Neural progenitor cell (in vitro differentiated cells): Measurements from ENCODE around the gene PARD3B. TPM values are rescaled to one million over a fixed set of nuclear protein-coding genes. Genes with fewer than 3 reads are reported as not detected.

Experiments
- DNase-seq: peaks from one replicate; pipeline ENCODE4 v3.0.0-alpha.2; 2016; ENCODE audit warnings: low spot score
- H2AFZ ChIP-seq: fragments of 200-600 bp; sonication (generic); replicated peaks from 2 replicates; pipeline ENCODE4 v1.6.1; 2016; ENCODE audit warnings: antibody characterized with exemption
- H3F3A ChIP-seq: fragments of 200-600 bp; sonication (generic); 2 replicates; pipeline ENCODE4 v1.6.1; 2016; ENCODE audit warnings: antibody characterized with exemption, low read depth
- H3K27ac ChIP-seq: fragments of 200-600 bp; sonication (generic); 2 replicates; pipeline ENCODE4 v1.5.1; 2016; ENCODE audit warnings: mild to moderate bottlenecking
- H3K27me3 ChIP-seq: fragments of 200-600 bp; sonication (generic); 2 replicates; pipeline ENCODE4 v1.6.1; 2016; ENCODE audit warnings: mild to moderate bottlenecking, moderate library complexity
- H3K36me3 ChIP-seq: fragments of 200-600 bp; sonication (generic); 2 replicates; pipeline ENCODE4 v1.5.1; 2016
- H3K4me1 ChIP-seq: fragments of 200-600 bp; sonication (generic); 2 replicates; pipeline ENCODE4 v1.6.1; 2016; ENCODE audit warnings: mixed run types
- H3K4me2 ChIP-seq: fragments of 200-600 bp; sonication (generic); 2 replicates; pipeline ENCODE4 v1.6.1; 2016
- H3K4me3 ChIP-seq: fragments of 200-600 bp; sonication (generic); 2 replicates; pipeline ENCODE4 v1.5.1; 2016
- H3K79me2 ChIP-seq: fragments of 200-600 bp; sonication (generic); 2 replicates; pipeline ENCODE4 v1.6.1; 2016; ENCODE audit warnings: low read depth
- H3K9ac ChIP-seq: fragments of 200-600 bp; sonication (generic); 2 replicates; pipeline ENCODE4 v1.6.1; 2016
- H3K9me3 ChIP-seq: fragments of 200-600 bp; sonication (generic); 2 replicates; pipeline ENCODE4 v1.5.1; 2016; ENCODE audit warnings: low read depth
- H4K20me1 ChIP-seq: fragments of 200-600 bp; sonication (generic); 2 replicates; pipeline ENCODE4 v1.6.1; 2016; ENCODE audit warnings: low read depth
- H3K27ac Mint-ChIP-seq: 3 replicates; pipeline ENCODE4 v1.8.0; 2021; ENCODE audit warnings: mixed read lengths
- H3K27me3 Mint-ChIP-seq: 2 replicates; pipeline ENCODE4 v1.8.0; 2022; ENCODE audit warnings: low read depth, mild to moderate bottlenecking, inconsistent platforms, moderate library complexity, mixed read lengths; ENCODE audit not compliant: insufficient read depth
- H3K36me3 Mint-ChIP-seq: 3 replicates; pipeline ENCODE4 v1.8.0; 2021; ENCODE audit warnings: mixed read lengths
- H3K4me1 Mint-ChIP-seq: 3 replicates; pipeline ENCODE4 v1.8.0; 2021; ENCODE audit warnings: mixed read lengths
- H3K4me3 Mint-ChIP-seq: 3 replicates; pipeline ENCODE4 v1.8.0; 2021; ENCODE audit warnings: mild to moderate bottlenecking, moderate library complexity, mixed read lengths
- H3K9me3 Mint-ChIP-seq: 3 replicates; pipeline ENCODE4 v1.8.0; 2020; ENCODE audit warnings: mixed read lengths
- EZH2 ChIP-seq: fragments of 200-600 bp; sonication (generic); IDR thresholded peaks from 2 replicates; pipeline ENCODE4 v1.6.1; 2017; ENCODE audit warnings: antibody characterized with exemption, mild to moderate bottlenecking, moderate library complexity
- EZH2phosphoT487 ChIP-seq: fragments of 200-600 bp; sonication (generic); IDR thresholded peaks from 2 replicates; pipeline ENCODE4 v1.6.1; 2017; ENCODE audit warnings: antibody characterized with exemption
- total RNA-seq: library from RNA; depleted of rRNA; stranded (reverse); fragments of >200 nt; gene quantifications from 2 replicates; pipeline ENCODE4 v1.2.3, GENCODE V29; 2015; ENCODE audit warnings: low replicate concordance
- TF ChIP-seq, protein P1 (sequence below): fragments of 200-600 bp; sonication (generic); IDR thresholded peaks from 2 replicates; pipeline ENCODE4 v1.5.1; 2017; ENCODE audit warnings: antibody characterized with exemption, mild to moderate bottlenecking

PARD3B gene
- total RNA-seq, 1 donor from 2014 or later = 8.4 TPM

DNA sequence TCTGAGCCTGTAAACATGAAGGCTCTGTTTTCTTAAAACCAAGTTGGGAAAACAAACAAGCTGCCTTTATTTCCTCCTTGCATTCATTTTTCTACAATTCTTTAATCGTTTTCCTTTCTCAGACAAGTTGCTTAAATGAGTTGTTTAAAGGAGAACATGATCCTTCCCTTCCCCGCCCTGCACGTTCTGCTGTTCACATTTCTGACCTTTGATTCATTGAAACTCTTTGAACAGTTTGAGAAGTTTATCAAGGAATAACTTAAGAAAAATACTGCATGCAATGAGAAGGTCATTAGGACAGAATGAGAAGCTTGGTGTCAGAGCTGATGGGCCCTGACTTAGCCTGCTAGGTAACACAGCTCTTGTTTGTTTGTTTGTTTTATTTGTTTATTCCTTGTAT, 181.6 kb downstream of the PARD3B start:
- Mint-ChIP-seq H3K27ac (peak overlapping the region; percentile 24), H3K36me3 (no peaks in the 10 kb centered on the region), H3K27me3 (peaks cover 3% of the 10 kb centered on the region)

DNA sequence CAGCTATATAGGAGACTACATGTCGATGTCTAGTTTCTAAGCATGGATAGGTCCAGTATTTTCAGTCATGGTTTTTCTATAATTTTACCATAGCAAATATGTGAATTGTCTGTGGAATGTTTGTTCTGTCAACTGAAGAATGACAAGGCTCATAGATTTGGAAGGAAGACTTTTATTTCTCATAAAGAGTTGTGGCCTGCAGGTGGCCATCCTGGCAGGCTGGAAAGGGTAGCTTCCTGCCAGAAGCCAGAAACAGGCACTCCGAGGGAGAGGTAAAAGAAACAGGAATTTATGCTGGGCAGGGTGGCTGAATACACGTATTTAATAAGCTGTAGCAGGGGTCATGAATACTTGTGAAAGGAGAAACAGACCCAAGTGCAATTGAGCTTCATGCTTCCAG, 182.1 kb downstream of the PARD3B start:
- Mint-ChIP-seq H3K4me1 (peaks cover 27% of the 10 kb centered on the region), H3K9me3 (no peaks in the 10 kb centered on the region), H3K27me3 (peaks cover 3% of the 10 kb centered on the region), H3K36me3 (no peaks in the 10 kb centered on the region), H3K27ac (peak overlapping the region; percentile 8), H3K4me3 (no peak overlapping the region)
- Histone ChIP-seq H3K9me3 (no peaks in the 10 kb centered on the region), H4K20me1 (no peaks in the 10 kb centered on the region), H3K9ac (no peak overlapping the region), H3K27me3 (no peaks in the 10 kb centered on the region), H3K36me3 (no peaks in the 10 kb centered on the region), H3K4me3 (no peak overlapping the region), H2AFZ (no peak overlapping the region), H3K79me2 (no peaks in the 10 kb centered on the region), H3K27ac (no peak overlapping the region), H3F3A (no peaks in the 10 kb centered on the region), H3K4me2 (no peak overlapping the region), H3K4me1 (no peaks in the 10 kb centered on the region)
- TF ChIP-seq, protein P1, sequence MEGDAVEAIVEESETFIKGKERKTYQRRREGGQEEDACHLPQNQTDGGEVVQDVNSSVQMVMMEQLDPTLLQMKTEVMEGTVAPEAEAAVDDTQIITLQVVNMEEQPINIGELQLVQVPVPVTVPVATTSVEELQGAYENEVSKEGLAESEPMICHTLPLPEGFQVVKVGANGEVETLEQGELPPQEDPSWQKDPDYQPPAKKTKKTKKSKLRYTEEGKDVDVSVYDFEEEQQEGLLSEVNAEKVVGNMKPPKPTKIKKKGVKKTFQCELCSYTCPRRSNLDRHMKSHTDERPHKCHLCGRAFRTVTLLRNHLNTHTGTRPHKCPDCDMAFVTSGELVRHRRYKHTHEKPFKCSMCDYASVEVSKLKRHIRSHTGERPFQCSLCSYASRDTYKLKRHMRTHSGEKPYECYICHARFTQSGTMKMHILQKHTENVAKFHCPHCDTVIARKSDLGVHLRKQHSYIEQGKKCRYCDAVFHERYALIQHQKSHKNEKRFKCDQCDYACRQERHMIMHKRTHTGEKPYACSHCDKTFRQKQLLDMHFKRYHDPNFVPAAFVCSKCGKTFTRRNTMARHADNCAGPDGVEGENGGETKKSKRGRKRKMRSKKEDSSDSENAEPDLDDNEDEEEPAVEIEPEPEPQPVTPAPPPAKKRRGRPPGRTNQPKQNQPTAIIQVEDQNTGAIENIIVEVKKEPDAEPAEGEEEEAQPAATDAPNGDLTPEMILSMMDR = no peak
- TF ChIP-seq EZH2phosphoT487 (no peak), EZH2 (no peak)
- DNase-seq = no peak

More for the DNA sequence above, 181.6 kb downstream of the PARD3B start:
- H3K27ac ChIP-seq = no peak overlapping the region
- Mint-ChIP-seq H3K4me3 (no peak overlapping the region), H3K9me3 (no peaks in the 10 kb centered on the region), H3K4me1 (peaks cover 27% of the 10 kb centered on the region)
- H3K4me3 ChIP-seq = no peak overlapping the region
- no peak overlapping the region for H3K4me2 ChIP-seq
- no peak overlapping the region for H2AFZ ChIP-seq
- H3F3A ChIP-seq = no peaks in the 10 kb centered on the region
- H3K27me3 ChIP-seq = no peaks in the 10 kb centered on the region
- no peaks in the 10 kb centered on the region for H3K79me2 ChIP-seq
- no peak overlapping the region for H3K9ac ChIP-seq
- no peak for TF ChIP-seq EZH2phosphoT487
- TF ChIP-seq, protein P1 = no peak
- no peak for TF ChIP-seq EZH2
- no peaks in the 10 kb centered on the region for H4K20me1 ChIP-seq
- H3K4me1 ChIP-seq = no peaks in the 10 kb centered on the region
- H3K9me3 ChIP-seq = no peaks in the 10 kb centered on the region
- DNase-seq = no peak
- no peaks in the 10 kb centered on the region for H3K36me3 ChIP-seq

DNA sequence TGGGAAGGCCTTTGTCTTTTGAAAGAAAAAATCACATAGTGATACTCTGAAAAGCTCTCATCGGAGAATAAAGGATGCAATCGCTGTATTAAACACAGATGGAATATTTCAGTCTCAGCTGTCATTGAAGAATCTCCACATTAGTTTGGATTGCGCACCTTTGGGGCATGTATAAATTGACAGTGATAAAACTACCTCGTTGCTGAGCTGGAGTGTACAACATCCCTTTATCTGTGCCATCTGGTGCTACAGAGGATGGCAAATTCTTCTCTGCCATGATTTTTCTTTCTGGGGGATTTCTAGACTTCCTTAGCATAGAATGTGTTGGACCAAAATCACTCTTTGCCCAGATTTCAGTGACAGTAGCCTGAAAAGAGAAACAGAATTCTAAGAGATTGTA, 185.3 kb downstream of the PARD3B start:
- H3K4me2 ChIP-seq = no peak overlapping the region
- no peak for TF ChIP-seq EZH2phosphoT487
- TF ChIP-seq EZH2 = no peak
- TF ChIP-seq, protein P1 = no peak
- H3K9me3 ChIP-seq = no peaks in the 10 kb centered on the region
- no peaks in the 10 kb centered on the region for H3K27me3 ChIP-seq
- H4K20me1 ChIP-seq = no peaks in the 10 kb centered on the region
- no peaks in the 10 kb centered on the region for H3F3A ChIP-seq
- no peaks in the 10 kb centered on the region for H3K36me3 Mint-ChIP-seq
- H3K36me3 ChIP-seq = no peaks in the 10 kb centered on the region
- no peak overlapping the region for H3K27ac ChIP-seq
- no peaks in the 10 kb centered on the region for H3K4me1 ChIP-seq
- H3K4me3 ChIP-seq = no peak overlapping the region
- no peaks in the 10 kb centered on the region for H3K9me3 Mint-ChIP-seq
- H3K27me3 Mint-ChIP-seq = no peaks in the 10 kb centered on the region
- DNase-seq = no peak
- H3K79me2 ChIP-seq = no peaks in the 10 kb centered on the region
- no peak overlapping the region for H3K4me3 Mint-ChIP-seq
- H3K4me1 Mint-ChIP-seq = peaks cover 27% of the 10 kb centered on the region
- no peak overlapping the region for H2AFZ ChIP-seq
- no peak overlapping the region for H3K9ac ChIP-seq
- no peak overlapping the region for H3K27ac Mint-ChIP-seq
